PC-3 (cell line): Measurements from ENCODE around the gene MYO5B. TPM values are rescaled to one million over a fixed set of nuclear protein-coding genes. Genes with fewer than 3 reads are reported as not detected.

Source experiments
- ATAC-seq: fragments of 200-7000 bp; cut with Tn5 transposase; 2 replicates; pipeline ENCODE4 v1.9.1; 2020; ENCODE audit warnings: mild to moderate bottlenecking, moderate library complexity
- BruUV-seq: library from RNA; stranded (reverse); fragments of 400-500 nt; replicated peaks from 2 replicates; lab custom pipeline; 2021; lab: Mats Ljungman, UMichigan
- CTCF ChIA-PET: fragments of 300-600 bp; sonication (Branson Sonifier 250); formaldehyde crosslinking; loops from one replicate; lab custom pipeline; 2022; ENCODE audit warnings: antibody characterized with exemption; lab: Charles Lee
- POLR2A ChIA-PET: fragments of 300-600 bp; sonication (Branson Sonifier 250); formaldehyde crosslinking; loops from one replicate; lab custom pipeline; 2022; ENCODE audit warnings: antibody characterized with exemption; ENCODE audit not compliant: unreplicated experiment; lab: Charles Lee
- DNase-seq: peaks from one replicate; pipeline ENCODE4 v3.0.0-alpha.2; 2015
- H2AFZ ChIP-seq: fragments of 300-600 bp; sonication (generic); 2 replicates; pipeline ENCODE4 v1.6.0; 2016; ENCODE audit warnings: antibody characterized with exemption, low read length
- H3F3A ChIP-seq: fragments of 300-600 bp; sonication (generic); one replicate; pipeline ENCODE4 v1.6.0; 2017; ENCODE audit warnings: antibody characterized with exemption, low read length, control low read depth, mild to moderate bottlenecking; ENCODE audit not compliant: unreplicated experiment
- H3K27ac ChIP-seq: fragments of 300-600 bp; sonication (generic); 2 replicates; pipeline ENCODE4 v1.5.1; 2016; ENCODE audit warnings: mild to moderate bottlenecking, low read length
- H3K27me3 ChIP-seq: fragments of 300-600 bp; sonication (generic); 2 replicates; pipeline ENCODE4 v1.6.1; 2016; ENCODE audit warnings: low read length, mixed read lengths
- H3K36me3 ChIP-seq: fragments of 300-600 bp; sonication (generic); 2 replicates; pipeline ENCODE4 v1.6.1; 2016; ENCODE audit warnings: low read depth, mixed run types, low read length, mixed read lengths
- H3K4me1 ChIP-seq: fragments of 300-600 bp; sonication (generic); 2 replicates; pipeline ENCODE4 v1.5.1; 2016; ENCODE audit warnings: low read length; ENCODE audit not compliant: insufficient read depth
- H3K4me2 ChIP-seq: fragments of 300-600 bp; sonication (generic); 2 replicates; pipeline ENCODE4 v1.6.0; 2016; ENCODE audit warnings: low read length
- H3K4me3 ChIP-seq: fragments of 300-600 bp; sonication (generic); 2 replicates; pipeline ENCODE4 v1.5.1; 2016; ENCODE audit warnings: mild to moderate bottlenecking, low read length, mixed read lengths
- H3K79me2 ChIP-seq: fragments of 300-600 bp; sonication (generic); 2 replicates; pipeline ENCODE4 v1.6.1; 2017; ENCODE audit warnings: low read length, mixed read lengths
- H3K9ac ChIP-seq: fragments of 300-600 bp; sonication (generic); 2 replicates; pipeline ENCODE4 v1.6.0; 2016; ENCODE audit warnings: mild to moderate bottlenecking, low read length
- H3K9me2 ChIP-seq: fragments of 300-600 bp; sonication (generic); replicated peaks from 2 replicates; pipeline ENCODE4 v1.6.1; 2016; ENCODE audit warnings: mixed run types, low read length, mixed read lengths
- H3K9me3 ChIP-seq: fragments of 300-600 bp; sonication (generic); 2 replicates; pipeline ENCODE4 v1.6.1; 2016; ENCODE audit warnings: low read length, mixed read lengths
- H4K20me1 ChIP-seq: fragments of 300-600 bp; sonication (generic); 2 replicates; pipeline ENCODE4 v1.6.1; 2016; ENCODE audit warnings: low read length, mixed read lengths
- CTCF ChIP-seq: fragments of 300-600 bp; sonication (generic); conservative IDR thresholded peaks from 2 replicates; pipeline ENCODE4 v1.5.1; 2017; ENCODE audit warnings: antibody characterized with exemption, low read depth, mild to moderate bottlenecking, low read length
- EZH2 ChIP-seq: fragments of 300-600 bp; sonication (generic); IDR thresholded peaks from one replicate; pipeline ENCODE4 v1.6.1; 2017; ENCODE audit warnings: antibody characterized with exemption, mild to moderate bottlenecking, low read length; ENCODE audit not compliant: unreplicated experiment
- EZH2phosphoT487 ChIP-seq: fragments of 300-600 bp; sonication (generic); IDR thresholded peaks from 2 replicates; pipeline ENCODE4 v1.6.1; 2018; ENCODE audit warnings: mild to moderate bottlenecking, antibody characterized with exemption, low read length, borderline replicate concordance
- intact Hi-C: fragments of 100-400 bp; cut with micrococcal nuclease; formaldehyde crosslinking; loops from 2 replicates; pipeline ENCODE4 v1.9.0; 2023
- total RNA-seq: library from RNA; depleted of rRNA; stranded (reverse); fragments of >200 nt; gene quantifications from 2 replicates; pipeline ENCODE4 v1.2.3, GENCODE V29; 2014

The MYO5B gene
- total RNA-seq, 1 experiment from 2014 or later = 10.7 TPM

DNA sequence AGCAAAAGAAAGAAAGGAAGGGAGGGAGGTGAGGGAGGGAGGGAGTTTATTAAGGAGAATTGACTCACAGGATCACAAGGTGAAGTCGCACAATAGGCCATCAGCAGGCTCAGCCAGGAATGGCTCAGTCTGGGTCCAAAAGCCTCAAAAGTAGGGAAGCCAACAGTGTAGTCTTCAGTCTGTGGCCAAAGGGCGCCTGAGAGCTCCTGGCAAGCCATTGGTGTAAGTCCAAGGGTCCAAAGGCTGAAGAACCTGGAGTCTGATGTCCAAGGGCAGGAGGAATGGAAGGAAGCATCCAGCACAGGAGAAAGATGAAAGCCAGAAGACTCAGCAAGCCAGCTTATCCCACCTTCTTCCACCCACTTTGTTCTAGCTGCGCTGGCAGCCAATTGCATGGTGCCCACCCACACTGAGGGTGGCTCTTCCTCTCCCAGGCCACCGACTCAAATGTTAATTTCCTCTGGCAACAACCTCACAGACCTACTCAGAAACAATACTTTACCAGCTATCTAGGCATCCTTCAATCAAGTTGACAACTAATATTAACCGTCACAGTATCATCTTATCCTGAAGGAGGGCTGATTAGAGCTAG lies 375.8 kb downstream of the MYO5B start:
- H3K36me3 ChIP-seq = no peaks in the 10 kb centered on the region

GRCh38 chr18:49817947-49818346 lies 377.0 kb downstream of the MYO5B start:
- H3K4me3 ChIP-seq = no peak overlapping the region
- 0 out of 2 replicates have a peak, but pooled peaks cover 4% of the 10 kb centered on the region for H3K79me2 ChIP-seq
- TF ChIP-seq EZH2 = no peak
- TF ChIP-seq EZH2phosphoT487 = no peak
- TF ChIP-seq CTCF = no peak
- no TSS peak for BruUV-seq
- no peaks in the 10 kb centered on the region for H3K9me3 ChIP-seq
- H3K9ac ChIP-seq = no peak overlapping the region
- no peaks in the 10 kb centered on the region for H4K20me1 ChIP-seq
- no peaks in the 10 kb centered on the region for H3K9me2 ChIP-seq
- ChIA-PET POLR2A (no interaction called here), CTCF (no interaction called here)
- no peak overlapping the region for H3K4me2 ChIP-seq
- no peaks in the 10 kb centered on the region for H3K27me3 ChIP-seq
- no peaks in the 10 kb centered on the region for H3F3A ChIP-seq
- H2AFZ ChIP-seq = no peak overlapping the region
- ATAC-seq = no peak
- DNase-seq = no peak
- H3K27ac ChIP-seq = no peak overlapping the region
- no peaks in the 10 kb centered on the region for H3K36me3 ChIP-seq
- intact Hi-C loops = no loop called here
- no peaks in the 10 kb centered on the region; the same call in 1 of the 2 replicates for H3K4me1 ChIP-seq

More for the DNA sequence above, 375.8 kb downstream of the MYO5B start:
- Histone ChIP-seq H3K4me3 (no peak overlapping the region), H3K4me1 (no peaks in the 10 kb centered on the region), H3K4me2 (no peak overlapping the region), H4K20me1 (no peaks in the 10 kb centered on the region), H3K9me2 (no peaks in the 10 kb centered on the region), H3K27ac (no peak overlapping the region), H2AFZ (no peak overlapping the region), H3K27me3 (no peaks in the 10 kb centered on the region), H3K9me3 (no peaks in the 10 kb centered on the region), H3K9ac (no peak overlapping the region), H3F3A (no peaks in the 10 kb centered on the region), H3K79me2 (0 out of 2 replicates have a peak, but pooled peaks cover 4% of the 10 kb centered on the region)
- BruUV-seq = no TSS peak
- ChIA-PET CTCF (no interaction called here), POLR2A (no interaction called here)
- ATAC-seq = no peak
- DNase-seq = no peak
- TF ChIP-seq EZH2 = no peak
- TF ChIP-seq CTCF = no peak
- no peak for TF ChIP-seq EZH2phosphoT487
- intact Hi-C loops = no loop called here

DNA sequence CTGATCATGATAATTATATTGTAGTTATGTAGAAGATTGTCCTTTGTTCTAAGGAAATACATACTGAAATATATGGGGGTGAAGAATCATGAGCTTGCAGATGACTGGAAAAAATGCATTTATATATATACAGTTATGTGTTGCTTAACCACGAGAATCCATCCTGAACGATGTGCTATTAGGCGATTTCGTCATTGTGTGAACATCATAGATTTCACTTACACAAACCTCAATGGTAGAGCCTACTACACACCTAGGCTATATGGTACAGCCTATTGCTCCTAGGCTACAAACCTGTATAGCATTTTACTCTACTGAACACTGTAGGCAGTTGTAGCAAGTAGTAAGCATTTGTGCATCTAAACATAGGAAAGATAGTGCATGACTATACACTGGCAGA lies 379.0 kb downstream of the MYO5B start:
- Histone ChIP-seq H3K36me3 (no peaks in the 10 kb centered on the region), H3K4me3 (no peak overlapping the region), H3K9me3 (no peaks in the 10 kb centered on the region), H3F3A (no peaks in the 10 kb centered on the region), H3K79me2 (0 out of 2 replicates have a peak, but pooled peaks cover 4% of the 10 kb centered on the region), H3K27me3 (no peaks in the 10 kb centered on the region), H4K20me1 (no peaks in the 10 kb centered on the region), H3K9me2 (no peaks in the 10 kb centered on the region), H2AFZ (no peak overlapping the region), H3K4me2 (no peak overlapping the region), H3K4me1 (no peaks in the 10 kb centered on the region; the same call in 1 of the 2 replicates), H3K27ac (no peak overlapping the region), H3K9ac (no peak overlapping the region)
- BruUV-seq = no TSS peak
- intact Hi-C loops = no loop called here
- TF ChIP-seq EZH2phosphoT487 = no peak
- no peak for TF ChIP-seq CTCF
- no peak for TF ChIP-seq EZH2
- no peak for ATAC-seq
- ChIA-PET CTCF (no interaction called here), POLR2A (no interaction called here)
- no peak for DNase-seq
